GM11168 (cell line): ENCODE measurements around the gene SLC43A3.
"Not testable (repeated sequence)": the region's sequence is repeated elsewhere in the genome, so short reads cannot be mapped to it uniquely, and the experiment has no call there.

ENCODE experiments used
- in situ Hi-C: fragments of 300-500 bp; cut with MboI; formaldehyde crosslinking; loops from one replicate; pipeline ENCODE4 v1.12.0; 2022; ENCODE audit warnings: low sequenced_read_pairs; ENCODE audit not compliant: unreplicated experiment

SLC43A3 gene

GRCh38 chr11:57407941-57408475 is 18.9 kb downstream of the SLC43A3 start:
- in situ Hi-C loops = no loop called here

- in situ Hi-C loops = no loop called here
These were observed 19.7 kb downstream of the SLC43A3 start for GRCh38 chr11:57407010-57407920.

- in situ Hi-C loops = no loop called here
These were observed 20.5 kb downstream of the SLC43A3 start for GRCh38 chr11:57406337-57406904.

GRCh38 chr11:57405271-57405860 is 21.6 kb downstream of the SLC43A3 start:
- in situ Hi-C loops = no loop called here

- in situ Hi-C loops = no loop called here
These were observed 23.1 kb downstream of the SLC43A3 start for GRCh38 chr11:57403802-57404147.

GRCh38 chr11:57403003-57403801 is 23.7 kb downstream of the SLC43A3 start:
- in situ Hi-C loops = not testable (repeated sequence)

- in situ Hi-C loops = no loop called here
These were observed 24.5 kb downstream of the SLC43A3 start for GRCh38 chr11:57402188-57403002.

- in situ Hi-C loops = no loop called here
These were observed 26.8 kb downstream of the SLC43A3 start for GRCh38 chr11:57399972-57400578.

GRCh38 chr11:57399221-57399620 is 27.7 kb downstream of the SLC43A3 start:
- in situ Hi-C loops = no loop called here

- in situ Hi-C loops = no loop called here
These were observed 29.4 kb downstream of the SLC43A3 start for GRCh38 chr11:57397394-57397990.

- in situ Hi-C loops = no loop called here
These were observed 30.2 kb downstream of the SLC43A3 start for GRCh38 chr11:57396744-57397143.

GRCh38 chr11:57395905-57396623 is 30.9 kb downstream of the SLC43A3 start:
- in situ Hi-C loops = no loop called here

- in situ Hi-C loops = no loop called here
These were observed 32.5 kb downstream of the SLC43A3 start for GRCh38 chr11:57394203-57394965.

- in situ Hi-C loops = no loop called here
These were observed 34.2 kb downstream of the SLC43A3 start for GRCh38 chr11:57392763-57393105.

- in situ Hi-C loops = no loop called here
These were observed 34.7 kb downstream of the SLC43A3 start for GRCh38 chr11:57392066-57392762.

- in situ Hi-C loops = no loop called here
These were observed 35.4 kb downstream of the SLC43A3 start for GRCh38 chr11:57391539-57391938.

- in situ Hi-C loops = no loop called here
These were observed 35.8 kb downstream of the SLC43A3 start for GRCh38 chr11:57391111-57391510.
